OCI-LY1 (cell line): ENCODE data around the gene GOLGA8B.

ENCODE experiments used
- H2AFZ ChIP-seq: fragments of 200-600 bp; sonication (generic), shearing (Covaris generic); 2 replicates; pipeline ENCODE4 v1.6.0; 2014; ENCODE audit warnings: antibody characterized with exemption, mild to moderate bottlenecking, low read length
- H3F3A ChIP-seq: fragments of 200-600 bp; sonication (generic), shearing (Covaris generic); 2 replicates; pipeline ENCODE4 v1.6.0; 2014; ENCODE audit warnings: mild to moderate bottlenecking, antibody characterized with exemption, low read length, moderate library complexity; ENCODE audit not compliant: insufficient read depth
- H3K27ac ChIP-seq: fragments of 200-600 bp; sonication (generic); 2 replicates; pipeline ENCODE4 v1.5.1; 2014; ENCODE audit warnings: low read length, mixed run types, mild to moderate bottlenecking, low read depth; ENCODE audit not compliant: poor library complexity, severe bottlenecking
- H3K27me3 ChIP-seq: fragments of 200-600 bp; sonication (generic); 2 replicates; pipeline ENCODE4 v1.6.0; 2014; ENCODE audit warnings: antibody characterized with exemption, mild to moderate bottlenecking, low read length, moderate library complexity; ENCODE audit not compliant: insufficient read depth
- H3K36me3 ChIP-seq: fragments of 200-600 bp; sonication (generic); 2 replicates; pipeline ENCODE4 v1.6.1; 2014; ENCODE audit warnings: mild to moderate bottlenecking, antibody characterized with exemption, low read length, moderate library complexity, mixed read lengths; ENCODE audit not compliant: insufficient read depth
- H3K4me1 ChIP-seq: fragments of 200-600 bp; sonication (generic); 2 replicates; pipeline ENCODE4 v1.5.1; 2014; ENCODE audit warnings: mild to moderate bottlenecking, low read length, moderate library complexity; ENCODE audit not compliant: insufficient read depth, severe bottlenecking
- H3K4me2 ChIP-seq: fragments of 200-600 bp; sonication (generic), shearing (Covaris generic); 2 replicates; pipeline ENCODE4 v1.6.1; 2014; ENCODE audit warnings: low read length
- H3K4me3 ChIP-seq: fragments of 200-600 bp; sonication (generic); 2 replicates; pipeline ENCODE4 v1.5.1; 2014; ENCODE audit warnings: low read length, low read depth, mild to moderate bottlenecking, mixed read lengths; ENCODE audit not compliant: poor library complexity, severe bottlenecking
- H3K79me2 ChIP-seq: fragments of 200-600 bp; shearing (Covaris generic); 2 replicates; pipeline ENCODE4 v1.6.1; 2016; ENCODE audit warnings: mixed run types, low read length, mixed read lengths; ENCODE audit not compliant: insufficient read depth
- H3K9ac ChIP-seq: fragments of 200-600 bp; sonication (generic), shearing (Covaris generic); 2 replicates; pipeline ENCODE4 v1.6.1; 2014; ENCODE audit warnings: mild to moderate bottlenecking, low read length, mixed read lengths
- H3K9me2 ChIP-seq: fragments of 200-600 bp; sonication (generic), shearing (Covaris generic); 2 replicates; pipeline ENCODE4 v1.6.1; 2014; ENCODE audit warnings: low read depth, mild to moderate bottlenecking, low read length, mixed read lengths
- H3K9me3 ChIP-seq: fragments of 200-600 bp; shearing (Covaris generic); 2 replicates; pipeline ENCODE4 v1.6.1; 2014; ENCODE audit warnings: low read length, mixed read lengths
- H4K20me1 ChIP-seq: fragments of 200-600 bp; sonication (generic), shearing (Covaris generic); 2 replicates; pipeline ENCODE4 v1.6.0; 2016; ENCODE audit warnings: mild to moderate bottlenecking, low read length; ENCODE audit not compliant: insufficient read depth
- CTCF ChIP-seq: fragments of 200-600 bp; sonication (generic), shearing (Covaris generic); IDR thresholded peaks from 2 replicates; pipeline ENCODE4 v1.5.1; 2017; ENCODE audit warnings: mild to moderate bottlenecking, antibody characterized with exemption, low read length, moderate library complexity, mixed read lengths
- EZH2 ChIP-seq: fragments of 200-600 bp; sonication (generic), shearing (Covaris generic); IDR thresholded peaks from 2 replicates; pipeline ENCODE4 v1.8.0; 2017; ENCODE audit warnings: borderline replicate concordance, mixed run types, mild to moderate bottlenecking, antibody characterized with exemption, low read length, moderate library complexity, mixed read lengths

Gene GOLGA8B

GRCh38 chr15:34603095-34603494 lies 19.6 kb upstream of the GOLGA8B start:
- Histone ChIP-seq H3K4me2 (no peak overlapping the region), H3K9me3 (no peaks in the 10 kb centered on the region), H3K4me3 (no peak overlapping the region), H3K4me1 (no peaks in the 10 kb centered on the region), H3F3A (no peaks in the 10 kb centered on the region), H4K20me1 (no peaks in the 10 kb centered on the region), H3K9me2 (no peaks in the 10 kb centered on the region), H3K36me3 (no peaks in the 10 kb centered on the region), H3K27me3 (no peaks in the 10 kb centered on the region), H3K27ac (no peak overlapping the region), H2AFZ (no peak overlapping the region), H3K9ac (no peak overlapping the region), H3K79me2 (no peaks in the 10 kb centered on the region)
- TF ChIP-seq EZH2 (no peak), CTCF (no peak)

GRCh38 chr15:34600923-34601322 lies 17.5 kb upstream of the GOLGA8B start:
- Histone ChIP-seq H3K9me2 (no peaks in the 10 kb centered on the region), H3K4me2 (no peak overlapping the region), H3K79me2 (no peaks in the 10 kb centered on the region), H3K27ac (no peak overlapping the region), H3K27me3 (no peaks in the 10 kb centered on the region), H3K4me3 (no peak overlapping the region), H2AFZ (no peak overlapping the region), H4K20me1 (no peaks in the 10 kb centered on the region), H3K9ac (no peak overlapping the region), H3K9me3 (no peaks in the 10 kb centered on the region), H3K36me3 (no peaks in the 10 kb centered on the region), H3K4me1 (no peaks in the 10 kb centered on the region), H3F3A (no peaks in the 10 kb centered on the region)
- TF ChIP-seq CTCF (no peak), EZH2 (no peak)

GRCh38 chr15:34598799-34599585 lies 15.5 kb upstream of the GOLGA8B start:
- H3K4me3 ChIP-seq: no peak overlapping the region
- no peak overlapping the region for H3K27ac ChIP-seq
- H2AFZ ChIP-seq: no peak overlapping the region
- H3F3A ChIP-seq: no peaks in the 10 kb centered on the region
- H3K9me3 ChIP-seq: no peaks in the 10 kb centered on the region
- H3K36me3 ChIP-seq: no peaks in the 10 kb centered on the region
- TF ChIP-seq CTCF: no peak
- TF ChIP-seq EZH2: no peak
- no peaks in the 10 kb centered on the region for H4K20me1 ChIP-seq
- no peak overlapping the region for H3K9ac ChIP-seq
- H3K4me1 ChIP-seq: no peaks in the 10 kb centered on the region
- H3K79me2 ChIP-seq: no peaks in the 10 kb centered on the region
- H3K27me3 ChIP-seq: no peaks in the 10 kb centered on the region
- H3K4me2 ChIP-seq: no peak overlapping the region
- no peaks in the 10 kb centered on the region for H3K9me2 ChIP-seq
